Duodenal mucosa (tissue), 2 donors: ENCODE results near the gene GAS2L3.
"Not testable (repeated sequence)": the region's sequence is repeated elsewhere in the genome, so short reads cannot be mapped to it uniquely, and the experiment has no call there.

Experiments used
- H3K27ac ChIP-seq: one replicate; pipeline ENCODE4 v1.7.0; 2013; ENCODE audit warnings: low read depth, low read length
- H3K27me3 ChIP-seq, 2 donors: one replicate each; pipeline ENCODE4 v1.7.0; 2013; ENCODE audit warnings: low read length in 2 of 2, control low read depth in 1 of 2; ENCODE audit not compliant: insufficient read depth in 2 of 2, control insufficient read depth in 1 of 2
- H3K36me3 ChIP-seq, 2 donors: one replicate each; pipeline ENCODE4 v1.7.0; 2013; ENCODE audit warnings: low read length in 2 of 2, control low read depth in 1 of 2; ENCODE audit not compliant: insufficient read depth in 2 of 2, control insufficient read depth in 1 of 2
- H3K4me1 ChIP-seq, 2 donors: one replicate each; pipeline ENCODE4 v1.7.0; 2013; ENCODE audit warnings: low read length in 2 of 2, control low read depth in 1 of 2; ENCODE audit not compliant: insufficient read depth in 2 of 2, control insufficient read depth in 1 of 2
- H3K4me3 ChIP-seq, 2 donors: one replicate each; pipeline ENCODE4 v1.7.0; 2013; ENCODE audit warnings: low read length in 2 of 2, low read depth in 1 of 2
- H3K9ac ChIP-seq, 2 donors: one replicate each; pipeline ENCODE4 v1.7.0; 2013; ENCODE audit warnings: low read length in 2 of 2, low read depth in 1 of 2
- H3K9me3 ChIP-seq, 2 donors: one replicate each; pipeline ENCODE4 v1.7.0; 2013; ENCODE audit warnings: low read length in 2 of 2, control low read depth in 1 of 2; ENCODE audit not compliant: control insufficient read depth in 1 of 2

GAS2L3 gene

GRCh38 chr12:100553936-100554335 is 19.5 kb upstream of the GAS2L3 start:
- Histone ChIP-seq H3K9ac (peak overlapping the region in 1 of 2 donors; percentile 4), H3K9me3 (no peaks in the 10 kb centered on the region), H3K27ac (no peak overlapping the region), H3K4me1 (peaks cover 3 to 10% of the 10 kb centered on the region in 2 donors), H3K36me3 (peaks cover 0 to 17% of the 10 kb centered on the region in 2 donors), H3K27me3 (no peaks in the 10 kb centered on the region), H3K4me3 (no peak overlapping the region)

GRCh38 chr12:100554608-100555077 is 18.8 kb upstream of the GAS2L3 start:
- H3K27ac ChIP-seq = no peak overlapping the region
- H3K4me1 ChIP-seq = peaks cover 3 to 10% of the 10 kb centered on the region in 2 donors
- H3K4me3 ChIP-seq = no peak overlapping the region
- no peak overlapping the region for H3K9ac ChIP-seq
- H3K27me3 ChIP-seq = no peaks in the 10 kb centered on the region
- no peaks in the 10 kb centered on the region for H3K9me3 ChIP-seq
- H3K36me3 ChIP-seq = peaks cover 0 to 14% of the 10 kb centered on the region in 2 donors

GRCh38 chr12:100555722-100556121 is 17.8 kb upstream of the GAS2L3 start:
- H3K9ac ChIP-seq = no peak overlapping the region
- H3K27me3 ChIP-seq = no peaks in the 10 kb centered on the region
- peaks cover 0 to 14% of the 10 kb centered on the region in 2 donors for H3K36me3 ChIP-seq
- no peak overlapping the region for H3K4me3 ChIP-seq
- no peak overlapping the region for H3K27ac ChIP-seq
- no peaks in the 10 kb centered on the region for H3K9me3 ChIP-seq
- peaks cover 3 to 10% of the 10 kb centered on the region in 2 donors for H3K4me1 ChIP-seq

GRCh38 chr12:100557357-100557756 is 16.1 kb upstream of the GAS2L3 start:
- Histone ChIP-seq H3K27ac (no peak overlapping the region), H3K9ac (no peak overlapping the region), H3K36me3 (peaks cover 0 to 10% of the 10 kb centered on the region in 2 donors), H3K27me3 (no peaks in the 10 kb centered on the region), H3K9me3 (no peaks in the 10 kb centered on the region), H3K4me1 (peaks cover 3 to 10% of the 10 kb centered on the region in 2 donors), H3K4me3 (no peak overlapping the region)

GRCh38 chr12:100559261-100559660 is 14.2 kb upstream of the GAS2L3 start:
- not testable (repeated sequence) for H3K27me3 ChIP-seq, H3K9me3 ChIP-seq, H3K9ac ChIP-seq, H3K36me3 ChIP-seq, H3K27ac ChIP-seq, H3K4me1 ChIP-seq, H3K4me3 ChIP-seq

- H3K27ac ChIP-seq = no peak overlapping the region
- H3K36me3 ChIP-seq = no peaks in the 10 kb centered on the region
- H3K9ac ChIP-seq = no peak overlapping the region
- no peak overlapping the region for H3K4me3 ChIP-seq
- no peaks in the 10 kb centered on the region for H3K9me3 ChIP-seq
- H3K27me3 ChIP-seq = peaks cover 3 to 6% of the 10 kb centered on the region in 2 donors
- H3K4me1 ChIP-seq = no peaks in the 10 kb centered on the region
These were observed 9.4 kb upstream of the GAS2L3 start for GRCh38 chr12:100564090-100564489.

- Histone ChIP-seq H3K9me3 (no peaks in the 10 kb centered on the region), H3K4me1 (no peaks in the 10 kb centered on the region), H3K9ac (no peak overlapping the region), H3K36me3 (no peaks in the 10 kb centered on the region), H3K4me3 (no peak overlapping the region), H3K27me3 (peaks cover 3 to 6% of the 10 kb centered on the region in 2 donors), H3K27ac (no peak overlapping the region)
These were observed 8.5 kb upstream of the GAS2L3 start for GRCh38 chr12:100564905-100565467.

GRCh38 chr12:100565987-100566545 is 7.4 kb upstream of the GAS2L3 start:
- H3K36me3 ChIP-seq = no peaks in the 10 kb centered on the region
- no peaks in the 10 kb centered on the region for H3K4me1 ChIP-seq
- no peak overlapping the region for H3K4me3 ChIP-seq
- H3K9me3 ChIP-seq = no peaks in the 10 kb centered on the region
- peaks cover 3 to 6% of the 10 kb centered on the region in 2 donors for H3K27me3 ChIP-seq
- no peak overlapping the region for H3K9ac ChIP-seq
- H3K27ac ChIP-seq = no peak overlapping the region

GRCh38 chr12:100566887-100567637 is 6.4 kb upstream of the GAS2L3 start:
- H3K4me3 ChIP-seq = no peak overlapping the region
- no peaks in the 10 kb centered on the region for H3K4me1 ChIP-seq
- no peak overlapping the region for H3K27ac ChIP-seq
- H3K27me3 ChIP-seq = peaks cover 3 to 6% of the 10 kb centered on the region in 2 donors
- no peaks in the 10 kb centered on the region for H3K9me3 ChIP-seq
- H3K9ac ChIP-seq = no peak overlapping the region
- H3K36me3 ChIP-seq = no peaks in the 10 kb centered on the region

- Histone ChIP-seq H3K9ac (no peak overlapping the region), H3K36me3 (no peaks in the 10 kb centered on the region), H3K4me3 (no peak overlapping the region), H3K27me3 (peaks cover 3 to 6% of the 10 kb centered on the region in 2 donors), H3K4me1 (peaks cover 0 to 1% of the 10 kb centered on the region in 2 donors), H3K9me3 (no peaks in the 10 kb centered on the region), H3K27ac (no peak overlapping the region)
These were observed 5.5 kb upstream of the GAS2L3 start for GRCh38 chr12:100567945-100568344.
